ENCODE measurements around the gene SDC4. TPM values are rescaled to one million over a fixed set of nuclear protein-coding genes. Genes with fewer than 3 reads are reported as not detected.

Gene SDC4
- total RNA-seq, 2 donors from 2014 or later, result 70.9 to 146 TPM

DNA sequence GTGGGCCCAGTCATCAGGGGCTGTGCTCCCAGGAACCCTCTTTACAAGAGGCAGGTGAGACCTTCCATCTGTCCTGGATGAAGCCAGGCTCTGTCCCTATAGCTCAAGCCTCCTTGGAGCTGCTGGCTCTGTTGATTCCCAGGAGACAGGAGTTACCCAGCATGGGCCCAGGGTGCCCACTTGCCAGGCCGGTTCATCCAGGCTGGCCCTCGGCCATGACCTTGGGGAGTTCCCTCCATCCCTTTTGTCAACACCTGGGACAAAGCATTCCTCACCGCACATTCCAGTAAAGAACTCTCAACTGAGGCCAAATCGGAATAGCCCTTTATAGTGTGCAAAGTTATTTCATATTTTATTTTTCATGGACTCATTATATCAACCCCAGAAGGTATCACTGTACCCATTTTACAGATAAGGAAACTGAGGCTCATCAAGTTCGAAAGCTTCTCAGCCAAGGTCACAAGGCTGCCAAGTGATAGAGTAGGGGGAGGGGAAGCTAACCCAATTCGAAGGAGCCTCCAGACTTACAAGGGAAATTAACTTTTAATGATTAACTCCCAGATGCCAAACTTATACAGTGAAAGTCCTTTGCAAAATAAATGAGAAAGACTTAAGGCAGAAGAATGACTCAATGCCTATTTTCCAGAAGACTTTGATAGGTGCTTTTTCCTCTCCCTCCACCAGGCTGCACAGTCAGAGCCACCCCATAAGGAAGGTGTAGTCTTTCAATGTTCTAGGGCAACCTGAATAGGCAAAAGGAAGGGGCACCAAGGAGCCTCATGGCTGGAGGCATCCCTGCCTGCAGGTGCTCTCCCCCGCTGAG is 18.5 kb downstream of the SDC4 start:
- Histone ChIP-seq H3K27ac (no peak overlapping the region), H3K36me3 (peaks cover 22% of the 10 kb centered on the region), H3K4me3 (no peak overlapping the region), H3K27me3 (no peaks in the 10 kb centered on the region), H3K9ac (ENCODE audit: low read depth in 2 of 2, low read length in 2 of 2) (no peak overlapping the region), H3K4me1 (no peaks in the 10 kb centered on the region), H3K9me3 (no peaks in the 10 kb centered on the region)
- intact Hi-C loops (cut with DNase I), result loop anchor here (5.0 kb wide), 1 partner anchor 38 kb away; no protein-coding TSS in a partner anchor
- TF ChIP-seq, protein P1, sequence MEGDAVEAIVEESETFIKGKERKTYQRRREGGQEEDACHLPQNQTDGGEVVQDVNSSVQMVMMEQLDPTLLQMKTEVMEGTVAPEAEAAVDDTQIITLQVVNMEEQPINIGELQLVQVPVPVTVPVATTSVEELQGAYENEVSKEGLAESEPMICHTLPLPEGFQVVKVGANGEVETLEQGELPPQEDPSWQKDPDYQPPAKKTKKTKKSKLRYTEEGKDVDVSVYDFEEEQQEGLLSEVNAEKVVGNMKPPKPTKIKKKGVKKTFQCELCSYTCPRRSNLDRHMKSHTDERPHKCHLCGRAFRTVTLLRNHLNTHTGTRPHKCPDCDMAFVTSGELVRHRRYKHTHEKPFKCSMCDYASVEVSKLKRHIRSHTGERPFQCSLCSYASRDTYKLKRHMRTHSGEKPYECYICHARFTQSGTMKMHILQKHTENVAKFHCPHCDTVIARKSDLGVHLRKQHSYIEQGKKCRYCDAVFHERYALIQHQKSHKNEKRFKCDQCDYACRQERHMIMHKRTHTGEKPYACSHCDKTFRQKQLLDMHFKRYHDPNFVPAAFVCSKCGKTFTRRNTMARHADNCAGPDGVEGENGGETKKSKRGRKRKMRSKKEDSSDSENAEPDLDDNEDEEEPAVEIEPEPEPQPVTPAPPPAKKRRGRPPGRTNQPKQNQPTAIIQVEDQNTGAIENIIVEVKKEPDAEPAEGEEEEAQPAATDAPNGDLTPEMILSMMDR (IDR thresholded peaks at IDR 0.05), result no peak
- no peak for DNase-seq

DNA sequence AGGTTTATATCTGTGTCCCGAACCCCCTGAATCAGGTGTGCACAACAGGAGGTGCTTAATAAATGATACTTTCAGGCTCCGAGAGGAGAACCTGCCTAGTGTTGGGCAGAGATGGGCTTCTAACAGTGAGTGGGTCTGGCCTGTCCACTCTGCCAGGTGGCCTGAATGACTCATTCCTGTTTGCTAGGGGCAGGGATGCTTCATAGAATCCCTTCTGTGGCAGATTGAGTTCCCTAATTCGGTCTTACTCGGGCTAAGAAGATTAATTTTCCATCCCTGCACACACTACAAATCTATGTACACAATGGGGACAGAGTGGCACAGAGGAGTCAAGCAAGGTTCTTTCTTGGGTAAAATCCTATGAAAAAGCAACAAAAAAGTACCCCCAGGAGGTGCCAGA is 19.8 kb downstream of the SDC4 start:
- intact Hi-C loops (cut with DNase I), result loop anchor here (5.0 kb wide), 1 partner anchor 39 kb away; no protein-coding TSS in a partner anchor
- H3K27ac ChIP-seq, result no peak overlapping the region
- no peaks in the 10 kb centered on the region for H3K9me3 ChIP-seq
- H3K4me1 ChIP-seq, result no peaks in the 10 kb centered on the region
- no peak overlapping the region for H3K4me3 ChIP-seq
- H3K36me3 ChIP-seq, result peaks cover 22% of the 10 kb centered on the region
- no peak overlapping the region for H3K9ac ChIP-seq (ENCODE audit: low read depth in 2 of 2, low read length in 2 of 2)
- DNase-seq, result no peak
- TF ChIP-seq, protein P1 (IDR thresholded peaks at IDR 0.05), result no peak
- H3K27me3 ChIP-seq, result no peaks in the 10 kb centered on the region

DNA sequence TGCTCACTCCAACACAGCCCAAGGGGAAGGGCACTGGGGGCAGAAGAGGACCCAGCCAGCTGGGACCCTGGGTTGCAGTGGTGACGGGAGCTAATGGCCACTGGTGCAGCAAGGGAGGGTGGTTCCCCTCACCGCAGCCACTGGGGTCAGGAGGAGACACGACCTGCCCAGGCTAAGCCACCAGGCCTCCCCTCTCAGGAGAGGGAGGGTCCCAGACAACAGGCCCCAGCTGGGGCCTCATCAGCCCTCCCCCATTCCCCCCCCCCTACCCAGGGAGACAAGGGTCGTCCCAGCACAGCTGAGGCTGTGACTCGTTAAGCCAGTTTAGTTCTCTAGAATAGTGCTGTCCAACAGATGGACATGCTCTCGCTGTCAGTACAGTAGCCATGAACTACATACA is 22.9 kb downstream of the SDC4 start:
- Histone ChIP-seq H3K27ac (no peak overlapping the region), H3K4me3 (no peak overlapping the region), H3K27me3 (no peaks in the 10 kb centered on the region), H3K9me3 (no peaks in the 10 kb centered on the region), H3K4me1 (peaks cover 4% of the 10 kb centered on the region), H3K9ac (ENCODE audit: low read depth in 2 of 2, low read length in 2 of 2) (no peak overlapping the region), H3K36me3 (peaks cover 12% of the 10 kb centered on the region)
- no peak for DNase-seq
- TF ChIP-seq, protein P1 (IDR thresholded peaks at IDR 0.05), result no peak
- intact Hi-C loops (cut with DNase I), result loop anchor here (5.0 kb wide), 1 partner anchor 42 kb away; no protein-coding TSS in a partner anchor

DNA sequence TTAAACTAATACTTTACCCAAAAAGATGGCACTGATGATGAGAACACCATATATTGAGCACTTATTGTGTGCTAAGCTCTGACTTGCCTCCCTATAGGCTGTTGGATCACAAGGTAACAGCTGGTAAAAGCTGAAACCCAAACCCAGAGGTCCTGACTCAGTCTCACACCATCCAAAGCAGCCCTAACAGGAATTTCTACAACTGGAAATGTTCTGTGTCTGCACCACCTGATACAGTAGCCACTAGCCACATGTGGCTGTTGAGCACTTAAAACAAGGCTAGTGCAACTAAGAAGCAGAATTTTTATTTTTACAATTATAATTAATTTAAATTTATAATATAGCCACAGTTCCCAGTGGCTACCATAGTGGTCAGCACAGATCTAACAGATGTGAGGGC is 24.5 kb downstream of the SDC4 start:
- Histone ChIP-seq H3K36me3 (peaks cover 2% of the 10 kb centered on the region), H3K27ac (no peak overlapping the region), H3K9me3 (no peaks in the 10 kb centered on the region), H3K4me3 (no peak overlapping the region), H3K9ac (ENCODE audit: low read depth in 2 of 2, low read length in 2 of 2) (no peak overlapping the region), H3K4me1 (peaks cover 4% of the 10 kb centered on the region), H3K27me3 (no peaks in the 10 kb centered on the region)
- TF ChIP-seq, protein P1 (IDR thresholded peaks at IDR 0.05), result no peak
- intact Hi-C loops (cut with DNase I), result loop anchor here (5.0 kb wide), 1 partner anchor 114 kb away; no protein-coding TSS in a partner anchor
- DNase-seq, result no peak

DNA sequence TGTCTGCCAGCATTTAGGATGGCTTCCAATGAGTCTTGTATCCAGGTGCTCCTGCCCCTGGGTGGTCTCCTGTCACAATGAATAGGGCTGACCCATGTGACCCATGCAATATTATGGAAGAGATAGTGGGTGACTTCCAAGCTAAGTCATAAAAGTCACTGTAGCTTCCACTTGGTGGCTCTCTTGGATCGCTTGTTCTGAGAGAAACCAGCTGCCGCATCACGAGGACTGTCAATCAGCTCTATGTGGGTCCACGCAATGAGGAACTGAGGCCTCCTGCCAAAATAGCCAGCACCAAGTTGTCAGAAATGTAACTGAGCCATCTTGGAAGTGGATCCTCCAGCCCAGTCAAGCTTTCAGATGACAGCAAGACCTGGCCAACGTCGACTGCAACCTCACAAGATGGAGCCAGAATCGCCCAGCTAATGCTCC is 25.3 kb downstream of the SDC4 start:
- H3K4me1 ChIP-seq, result peaks cover 4% of the 10 kb centered on the region
- H3K4me3 ChIP-seq, result no peak overlapping the region
- peak; percentile 74 for DNase-seq
- no peak overlapping the region for H3K9ac ChIP-seq (ENCODE audit: low read depth in 2 of 2, low read length in 2 of 2)
- no peaks in the 10 kb centered on the region for H3K9me3 ChIP-seq
- TF ChIP-seq, protein P1 (IDR thresholded peaks at IDR 0.05), result peak; percentile 31
- no peaks in the 10 kb centered on the region for H3K36me3 ChIP-seq
- H3K27ac ChIP-seq, result peak overlapping the region; percentile 30
- H3K27me3 ChIP-seq, result no peaks in the 10 kb centered on the region
- intact Hi-C loops (cut with DNase I), result loop anchor here (5.0 kb wide), 1 partner anchor 114 kb away; no protein-coding TSS in a partner anchor

All from colonic mucosa (tissue), 4 donors.